MM.1S (cell line): ENCODE results near the gene GFRA3.
"Not testable (repeated sequence)": the region's sequence is repeated elsewhere in the genome, so short reads cannot be mapped to it uniquely, and the experiment has no call there.

ENCODE experiments used
- DNase-seq: peaks from one replicate; pipeline ENCODE4 v3.0.0-alpha.2; 2015
- H2AFZ ChIP-seq: fragments of 300-600 bp; sonication (generic); 2 replicates; pipeline ENCODE4 v1.6.0; 2016; ENCODE audit warnings: antibody characterized with exemption, low read length
- H3F3A ChIP-seq: fragments of 300-600 bp; sonication (generic); 2 replicates; pipeline ENCODE4 v1.6.1; 2016; ENCODE audit warnings: mild to moderate bottlenecking, antibody characterized with exemption, low read length, moderate library complexity, mixed read lengths; ENCODE audit not compliant: insufficient read depth
- H3K27ac ChIP-seq: fragments of 300-600 bp; sonication (generic); 2 replicates; pipeline ENCODE4 v1.5.1; 2016; ENCODE audit warnings: mild to moderate bottlenecking, low read length
- H3K27me3 ChIP-seq: fragments of 300-600 bp; sonication (generic); replicated peaks from 2 replicates; pipeline ENCODE4 v1.6.0; 2016; ENCODE audit warnings: low read length; ENCODE audit not compliant: insufficient read depth
- H3K36me3 ChIP-seq: fragments of 300-600 bp; sonication (generic); replicated peaks from 2 replicates; pipeline ENCODE4 v1.6.1; 2016; ENCODE audit warnings: mild to moderate bottlenecking, low read length, mixed read lengths; ENCODE audit not compliant: insufficient read depth
- H3K4me1 ChIP-seq: fragments of 300-600 bp; sonication (generic); 2 replicates; pipeline ENCODE4 v1.6.1; 2016; ENCODE audit warnings: low read length, mixed read lengths
- H3K4me2 ChIP-seq: fragments of 300-600 bp; sonication (generic); 2 replicates; pipeline ENCODE4 v1.6.0; 2016; ENCODE audit warnings: low read depth, low read length
- H3K4me3 ChIP-seq: fragments of 300-600 bp; sonication (generic); 2 replicates; pipeline ENCODE4 v1.5.1; 2016; ENCODE audit warnings: low read length, mixed read lengths
- H3K79me2 ChIP-seq: fragments of 300-600 bp; sonication (generic); 2 replicates; pipeline ENCODE4 v1.6.1; 2016; ENCODE audit warnings: mixed run types, low read length, mixed read lengths
- H3K9ac ChIP-seq: fragments of 300-600 bp; sonication (generic); 2 replicates; pipeline ENCODE4 v1.6.1; 2016; ENCODE audit warnings: low read length, mixed read lengths
- H3K9me2 ChIP-seq: fragments of 300-600 bp; sonication (generic); replicated peaks from 2 replicates; pipeline ENCODE4 v1.6.1; 2016; ENCODE audit warnings: mild to moderate bottlenecking, low read length, mixed read lengths; ENCODE audit not compliant: insufficient read depth
- H3K9me3 ChIP-seq: fragments of 300-600 bp; sonication (generic); replicated peaks from 2 replicates; pipeline ENCODE4 v1.6.1; 2016; ENCODE audit warnings: mild to moderate bottlenecking, low read length, mixed read lengths; ENCODE audit not compliant: insufficient read depth
- H4K20me1 ChIP-seq: fragments of 300-600 bp; sonication (generic); 2 replicates; pipeline ENCODE4 v1.6.1; 2016; ENCODE audit warnings: mild to moderate bottlenecking, low read length, moderate library complexity, mixed read lengths; ENCODE audit not compliant: insufficient read depth
- CTCF ChIP-seq: fragments of 300-600 bp; sonication (generic); IDR thresholded peaks from 2 replicates; pipeline ENCODE4 v1.5.1; 2016; ENCODE audit warnings: antibody characterized with exemption, low read length, mixed read lengths
- EZH2 ChIP-seq: fragments of 300-600 bp; sonication (generic); optimal IDR thresholded peaks from 2 replicates; pipeline ENCODE3; 2017; ENCODE audit warnings: low read depth, mild to moderate bottlenecking, antibody characterized with exemption, low read length, mixed read lengths
- EZH2phosphoT487 ChIP-seq: fragments of 300-600 bp; sonication (generic); IDR thresholded peaks from 2 replicates; pipeline ENCODE4 v1.6.1; 2018; ENCODE audit warnings: antibody characterized with exemption, low read length

GFRA3 gene

GRCh38 chr5:138263581-138263980, 10.8 kb downstream of the GFRA3 start:
- DNase-seq, result no peak
- Histone ChIP-seq H3K4me3 (no peak overlapping the region), H3K4me1 (no peaks in the 10 kb centered on the region), H3K27ac (no peak overlapping the region), H3K9ac (no peak overlapping the region), H4K20me1 (no peaks in the 10 kb centered on the region), H3K79me2 (no peaks in the 10 kb centered on the region), H3K36me3 (no peaks in the 10 kb centered on the region), H3F3A (no peaks in the 10 kb centered on the region), H2AFZ (no peak overlapping the region), H3K9me2 (no peaks in the 10 kb centered on the region), H3K4me2 (no peak overlapping the region), H3K9me3 (no peaks in the 10 kb centered on the region), H3K27me3 (no peaks in the 10 kb centered on the region)
- TF ChIP-seq EZH2 (no peak), CTCF (no peak), EZH2phosphoT487 (no peak)

- H3K27me3 ChIP-seq, result no peaks in the 10 kb centered on the region
- no peak for DNase-seq
- H2AFZ ChIP-seq, result no peak overlapping the region
- H3K4me2 ChIP-seq, result no peak overlapping the region
- H3K9ac ChIP-seq, result no peak overlapping the region
- H3K4me1 ChIP-seq, result no peaks in the 10 kb centered on the region
- no peak overlapping the region for H3K27ac ChIP-seq
- no peaks in the 10 kb centered on the region for H3K9me2 ChIP-seq
- H3K36me3 ChIP-seq, result no peaks in the 10 kb centered on the region
- no peak for TF ChIP-seq EZH2
- no peaks in the 10 kb centered on the region for H3F3A ChIP-seq
- no peak overlapping the region for H3K4me3 ChIP-seq
- no peaks in the 10 kb centered on the region for H4K20me1 ChIP-seq
- no peaks in the 10 kb centered on the region for H3K9me3 ChIP-seq
- H3K79me2 ChIP-seq, result no peaks in the 10 kb centered on the region
Observed at GRCh38 chr5:138258704-138259292, 15.6 kb downstream of the GFRA3 start.

GRCh38 chr5:138257583-138257982, 16.8 kb downstream of the GFRA3 start:
- H3K79me2 ChIP-seq, result no peaks in the 10 kb centered on the region
- H2AFZ ChIP-seq, result no peak overlapping the region
- TF ChIP-seq CTCF (no peak), EZH2 (no peak), EZH2phosphoT487 (no peak)
- no peaks in the 10 kb centered on the region for H3K9me2 ChIP-seq
- no peak for DNase-seq
- no peak overlapping the region for H3K9ac ChIP-seq
- no peak overlapping the region for H3K4me2 ChIP-seq
- H3K4me1 ChIP-seq, result no peaks in the 10 kb centered on the region
- H3K27me3 ChIP-seq, result no peaks in the 10 kb centered on the region
- no peaks in the 10 kb centered on the region for H4K20me1 ChIP-seq
- no peaks in the 10 kb centered on the region for H3F3A ChIP-seq
- no peaks in the 10 kb centered on the region for H3K36me3 ChIP-seq
- H3K4me3 ChIP-seq, result no peak overlapping the region
- H3K9me3 ChIP-seq, result no peaks in the 10 kb centered on the region
- no peak overlapping the region for H3K27ac ChIP-seq

- H3K9ac ChIP-seq, result no peak overlapping the region
- H3K27ac ChIP-seq, result no peak overlapping the region
- no peaks in the 10 kb centered on the region for H3K4me1 ChIP-seq
- no peaks in the 10 kb centered on the region for H3K9me3 ChIP-seq
- no peak overlapping the region for H2AFZ ChIP-seq
- H3K4me2 ChIP-seq, result no peak overlapping the region
- TF ChIP-seq EZH2phosphoT487 (no peak), EZH2 (no peak), CTCF (no peak)
- H3K9me2 ChIP-seq, result no peaks in the 10 kb centered on the region
- no peaks in the 10 kb centered on the region for H4K20me1 ChIP-seq
- H3K36me3 ChIP-seq, result no peaks in the 10 kb centered on the region
- H3K79me2 ChIP-seq, result no peaks in the 10 kb centered on the region
- no peak for DNase-seq
- H3K27me3 ChIP-seq, result no peaks in the 10 kb centered on the region
- H3K4me3 ChIP-seq, result no peak overlapping the region
- H3F3A ChIP-seq, result no peaks in the 10 kb centered on the region
Observed at GRCh38 chr5:138252944-138253343, 21.5 kb downstream of the GFRA3 start.

GRCh38 chr5:138247800-138248199, 26.6 kb downstream of the GFRA3 start:
- not testable (repeated sequence) for H3F3A ChIP-seq, H3K9me3 ChIP-seq, DNase-seq, H3K9ac ChIP-seq, H3K27ac ChIP-seq, H3K4me1 ChIP-seq, H3K4me3 ChIP-seq, H3K9me2 ChIP-seq, H3K4me2 ChIP-seq, H4K20me1 ChIP-seq, H3K27me3 ChIP-seq, H3K79me2 ChIP-seq, H3K36me3 ChIP-seq, H2AFZ ChIP-seq
